ENCODE results near the gene FEZ2.

DNA sequence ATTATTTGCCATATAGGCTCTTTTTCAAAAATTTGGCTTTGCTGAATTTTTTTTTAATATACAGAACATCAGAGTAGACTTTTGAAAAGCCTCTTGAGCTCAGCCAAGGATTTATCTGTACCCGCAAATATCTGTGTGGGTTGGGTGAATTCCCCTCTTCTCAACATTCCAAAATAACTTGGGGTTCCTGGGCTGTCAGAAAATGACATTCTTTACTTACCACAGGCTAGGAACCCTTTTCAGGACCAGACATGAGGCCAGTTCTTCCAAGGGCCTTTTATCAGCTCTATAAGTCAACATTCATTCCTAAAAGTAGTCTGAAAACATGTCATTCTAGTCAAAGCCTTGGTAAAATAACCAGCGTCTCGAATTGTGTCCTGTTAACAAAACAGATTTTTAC, 28.8 kb upstream of the FEZ2 start:
- TF ChIP-seq, protein P1, sequence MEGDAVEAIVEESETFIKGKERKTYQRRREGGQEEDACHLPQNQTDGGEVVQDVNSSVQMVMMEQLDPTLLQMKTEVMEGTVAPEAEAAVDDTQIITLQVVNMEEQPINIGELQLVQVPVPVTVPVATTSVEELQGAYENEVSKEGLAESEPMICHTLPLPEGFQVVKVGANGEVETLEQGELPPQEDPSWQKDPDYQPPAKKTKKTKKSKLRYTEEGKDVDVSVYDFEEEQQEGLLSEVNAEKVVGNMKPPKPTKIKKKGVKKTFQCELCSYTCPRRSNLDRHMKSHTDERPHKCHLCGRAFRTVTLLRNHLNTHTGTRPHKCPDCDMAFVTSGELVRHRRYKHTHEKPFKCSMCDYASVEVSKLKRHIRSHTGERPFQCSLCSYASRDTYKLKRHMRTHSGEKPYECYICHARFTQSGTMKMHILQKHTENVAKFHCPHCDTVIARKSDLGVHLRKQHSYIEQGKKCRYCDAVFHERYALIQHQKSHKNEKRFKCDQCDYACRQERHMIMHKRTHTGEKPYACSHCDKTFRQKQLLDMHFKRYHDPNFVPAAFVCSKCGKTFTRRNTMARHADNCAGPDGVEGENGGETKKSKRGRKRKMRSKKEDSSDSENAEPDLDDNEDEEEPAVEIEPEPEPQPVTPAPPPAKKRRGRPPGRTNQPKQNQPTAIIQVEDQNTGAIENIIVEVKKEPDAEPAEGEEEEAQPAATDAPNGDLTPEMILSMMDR (IDR thresholded peaks at IDR 0.05) = no peak
- no peak for TF ChIP-seq POLR2A (IDR thresholded peaks at IDR 0.05)
